ENCODE data around the gene MESP2. TPM values are rescaled to one million over a fixed set of nuclear protein-coding genes. Genes with fewer than 3 reads are reported as not detected.

Gene MESP2
- polyA plus RNA-seq, 1 of the 3 experiments (the other 2 are of a cell fraction): 0.31 TPM

GRCh38 chr15:89767411-89767915, 8.7 kb upstream of the MESP2 start:
- no peaks in the 10 kb centered on the region for H3K9me3 ChIP-seq
- H3K9ac ChIP-seq: no peak overlapping the region
- H2AFZ ChIP-seq (ENCODE audit: low read depth): no peak overlapping the region
- no peak overlapping the region for H3K4me3 ChIP-seq (ENCODE audit: low read depth in 2 of 2, low read length in 1 of 2)
- H3K4me1 ChIP-seq (ENCODE audit: control insufficient read depth in 1 of 2, insufficient read depth in 2 of 2, low read depth in 1 of 2, low read length in 1 of 2): peaks cover 4 to 15% of the 10 kb centered on the region in 2 experiments; a peak in 2 of 4 replicates
- no peak for DNase-seq
- no peak overlapping the region for H3K27ac ChIP-seq (ENCODE audit: low read depth in 2 of 2, low read length in 1 of 2)
- 91% methylated on average over 4 of the region's 8 CpGs for WGBS (ENCODE audit: low lambda C conversion rate)
- no peaks in the 10 kb centered on the region for H3K36me3 ChIP-seq (replicated peaks in 1 of 2; ENCODE audit: control insufficient read depth in 1 of 2, insufficient read depth in 2 of 2, low read length in 1 of 2)
- H4K20me1 ChIP-seq (ENCODE audit: insufficient read depth): no peaks in the 10 kb centered on the region
- H3K4me2 ChIP-seq: no peak overlapping the region
- no peaks in the 10 kb centered on the region for H3K9me2 ChIP-seq
- H3F3A ChIP-seq (replicated peaks; ENCODE audit: insufficient read depth): peaks cover 10% of the 10 kb centered on the region
- no peaks in the 10 kb centered on the region for H3K27me3 ChIP-seq (ENCODE audit: insufficient read depth)
- ChIA-PET CTCF (interaction anchor here (0.8 to 1.0 kb wide), 2 partner anchors 10 to 107 kb away, joined by 3 to 7 read pairs; no protein-coding TSS in a partner anchor), POLR2A (no interaction called here)
- no peaks in the 10 kb centered on the region for H3K79me2 ChIP-seq (ENCODE audit: insufficient read depth)
- TF ChIP-seq ELF1 (IDR thresholded peaks at IDR 0.05) (no peak), ZBTB33 (IDR thresholded peaks at IDR 0.05; ENCODE audit: borderline replicate concordance, low read depth) (no peak), USF1 (IDR thresholded peaks at IDR 0.05; ENCODE audit: borderline replicate concordance, low read depth) (no peak)

- no peaks in the 10 kb centered on the region for H3K9me2 ChIP-seq
- no peak for TF ChIP-seq USF2 (IDR thresholded peaks at IDR 0.05; ENCODE audit: borderline replicate concordance, low read depth, low read length)
- TF ChIP-seq GABPA (IDR thresholded peaks at IDR 0.05; ENCODE audit: low read depth): no peak
- no peak for TF ChIP-seq SMC3 (IDR thresholded peaks at IDR 0.05; ENCODE audit: low read depth, low read length)
- no peak for TF ChIP-seq MXI1 (IDR thresholded peaks at IDR 0.05; ENCODE audit: low read depth, low read length)
- TF ChIP-seq GATA2 (CRISPR knock-in tag; IDR thresholded peaks at IDR 0.05): no peak
- TF ChIP-seq ZBTB33 (IDR thresholded peaks at IDR 0.05; ENCODE audit: borderline replicate concordance, low read depth): no peak
- TF ChIP-seq RXRA (IDR thresholded peaks at IDR 0.05; ENCODE audit: borderline replicate concordance, low read depth): no peak
- TF ChIP-seq CTCF (IDR thresholded peaks at IDR 0.05): no peak
- TF ChIP-seq JUND (IDR thresholded peaks at IDR 0.05): no peak
- TF ChIP-seq TAF1 (IDR thresholded peaks at IDR 0.05; ENCODE audit: borderline replicate concordance, low read depth, low read length): no peak
- no peak for TF ChIP-seq RCOR1 (IDR thresholded peaks at IDR 0.05; ENCODE audit: low read length)
- no peak for TF ChIP-seq USF1 (IDR thresholded peaks at IDR 0.05; ENCODE audit: borderline replicate concordance, low read depth)
- TF ChIP-seq POLR2AphosphoS5 (IDR thresholded peaks at IDR 0.05; ENCODE audit: low read depth, low read length): no peak
- no peak for TF ChIP-seq FOXJ3 (CRISPR knock-in tag; IDR thresholded peaks at IDR 0.05)
- no peak overlapping the region for H3K9ac ChIP-seq
- ChIA-PET CTCF (interaction anchor here (0.6 to 3.3 kb wide), 5 partner anchors 8 to 115 kb away, joined by 3 to 32 read pairs (median 4); partner anchors contain the start of gene MESP2), POLR2A (interaction anchor here (0.5 kb wide), 1 partner anchor 151 kb away, joined by 3 read pairs; no protein-coding TSS in a partner anchor)
- no peaks in the 10 kb centered on the region for H3K9me3 ChIP-seq
- H3F3A ChIP-seq (replicated peaks; ENCODE audit: insufficient read depth): peaks cover 10% of the 10 kb centered on the region
- peaks cover 4 to 15% of the 10 kb centered on the region in 2 experiments; a peak in 2 of 4 replicates for H3K4me1 ChIP-seq (ENCODE audit: control insufficient read depth in 1 of 2, insufficient read depth in 2 of 2, low read depth in 1 of 2, low read length in 1 of 2)
- no peaks in the 10 kb centered on the region for H4K20me1 ChIP-seq (ENCODE audit: insufficient read depth)
- no peak overlapping the region for H3K4me2 ChIP-seq
- no peaks in the 10 kb centered on the region for H3K79me2 ChIP-seq (ENCODE audit: insufficient read depth)
- H3K27me3 ChIP-seq (ENCODE audit: insufficient read depth): no peaks in the 10 kb centered on the region
- 90% methylated on average over 7 of the region's 7 CpGs for WGBS (ENCODE audit: low lambda C conversion rate)
- no peak for DNase-seq
- no peaks in the 10 kb centered on the region for H3K36me3 ChIP-seq (replicated peaks in 1 of 2; ENCODE audit: control insufficient read depth in 1 of 2, insufficient read depth in 2 of 2, low read length in 1 of 2)
- H3K27ac ChIP-seq (ENCODE audit: low read depth in 2 of 2, low read length in 1 of 2): no peak overlapping the region
- no peak overlapping the region for H2AFZ ChIP-seq (ENCODE audit: low read depth)
- no peak overlapping the region for H3K4me3 ChIP-seq (ENCODE audit: low read depth in 2 of 2, low read length in 1 of 2)
Observed at GRCh38 chr15:89768071-89768500, 8.0 kb upstream of the MESP2 start.

All from SK-N-SH (cell line).